Measurements from ENCODE around the gene SUFU. TPM values are rescaled to one million over a fixed set of nuclear protein-coding genes. Genes with fewer than 3 reads are reported as not detected.

The SUFU gene
- total and polyA plus RNA-seq, 4 donors: 1.8 to 3.8 (median 2.9) TPM

GRCh38 chr10:102501201-102502028 is 2.4 kb upstream of the SUFU start:
- H3K27me3 ChIP-seq (ENCODE audit: control insufficient read depth in 4 of 4, insufficient read depth in 4 of 4, low read length in 3 of 4): no peaks in the 10 kb centered on the region
- H3K27ac ChIP-seq (ENCODE audit: low read depth in 1 of 2, low read length in 2 of 2): peak overlapping the region; percentile 19 to 39
- H3K9me3 ChIP-seq (ENCODE audit: control insufficient read depth in 4 of 4, low read length in 3 of 4): no peaks in the 10 kb centered on the region
- H3K9ac ChIP-seq (ENCODE audit: low read depth in 1 of 2, low read length in 2 of 2): peak overlapping the region; percentile 60 to 81
- WGBS: 2% methylated on average over 23 of the region's 23 CpGs
- H3K4me1 ChIP-seq (ENCODE audit: control insufficient read depth in 4 of 4, insufficient read depth in 4 of 4, low read length in 3 of 4): peaks cover 6 to 34% (median 26%) of the 10 kb centered on the region in 4 donors
- no peak for TF ChIP-seq ZBTB33 (IDR thresholded peaks at IDR 0.05)
- peak; percentile 69 for TF ChIP-seq TAF1 (conservative IDR thresholded peaks at IDR 0.05)
- H3K4me3 ChIP-seq (ENCODE audit: low read depth in 1 of 3, low read length in 3 of 3): peak overlapping the region; percentile 73 to 77 (median 75)
- H3K36me3 ChIP-seq (ENCODE audit: control insufficient read depth in 4 of 4, insufficient read depth in 3 of 4, low read depth in 1 of 4, low read length in 3 of 4): no peaks in the 10 kb centered on the region
- no peak for DNase-seq (ENCODE audit: low spot score)

- TF ChIP-seq REST (IDR thresholded peaks at IDR 0.05): peak; percentile 76
- TF ChIP-seq RXRA (IDR thresholded peaks at IDR 0.05): peak in 1 of 2 donors; percentile 21
- TF ChIP-seq HNF4A (conservative IDR thresholded peaks at IDR 0.05): peak in 1 of 2 donors; percentile 11
- TF ChIP-seq FOXA2 (IDR thresholded peaks at IDR 0.05): no peak
- no peak for TF ChIP-seq JUND (IDR thresholded peaks at IDR 0.05)
- peak; percentile 6 for TF ChIP-seq FOXA1 (IDR thresholded peaks at IDR 0.05)
- TF ChIP-seq YY1 (IDR thresholded peaks at IDR 0.05): peak; percentile 99
- TF ChIP-seq, protein P1, sequence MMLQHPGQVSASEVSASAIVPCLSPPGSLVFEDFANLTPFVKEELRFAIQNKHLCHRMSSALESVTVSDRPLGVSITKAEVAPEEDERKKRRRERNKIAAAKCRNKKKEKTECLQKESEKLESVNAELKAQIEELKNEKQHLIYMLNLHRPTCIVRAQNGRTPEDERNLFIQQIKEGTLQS (IDR thresholded peaks at IDR 0.05): no peak
- no peak for TF ChIP-seq HNF4G (IDR thresholded peaks at IDR 0.05)
- no peak for TF ChIP-seq NR2F2 (IDR thresholded peaks at IDR 0.05)
- TF ChIP-seq, protein P2, sequence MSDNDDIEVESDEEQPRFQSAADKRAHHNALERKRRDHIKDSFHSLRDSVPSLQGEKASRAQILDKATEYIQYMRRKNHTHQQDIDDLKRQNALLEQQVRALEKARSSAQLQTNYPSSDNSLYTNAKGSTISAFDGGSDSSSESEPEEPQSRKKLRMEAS (IDR thresholded peaks at IDR 0.05): peak; percentile 25
- peak; percentile 91 for TF ChIP-seq ZBTB33 (IDR thresholded peaks at IDR 0.05)
- TF ChIP-seq SP1 (IDR thresholded peaks at IDR 0.05): peak; percentile 98
- TF ChIP-seq, protein P3, sequence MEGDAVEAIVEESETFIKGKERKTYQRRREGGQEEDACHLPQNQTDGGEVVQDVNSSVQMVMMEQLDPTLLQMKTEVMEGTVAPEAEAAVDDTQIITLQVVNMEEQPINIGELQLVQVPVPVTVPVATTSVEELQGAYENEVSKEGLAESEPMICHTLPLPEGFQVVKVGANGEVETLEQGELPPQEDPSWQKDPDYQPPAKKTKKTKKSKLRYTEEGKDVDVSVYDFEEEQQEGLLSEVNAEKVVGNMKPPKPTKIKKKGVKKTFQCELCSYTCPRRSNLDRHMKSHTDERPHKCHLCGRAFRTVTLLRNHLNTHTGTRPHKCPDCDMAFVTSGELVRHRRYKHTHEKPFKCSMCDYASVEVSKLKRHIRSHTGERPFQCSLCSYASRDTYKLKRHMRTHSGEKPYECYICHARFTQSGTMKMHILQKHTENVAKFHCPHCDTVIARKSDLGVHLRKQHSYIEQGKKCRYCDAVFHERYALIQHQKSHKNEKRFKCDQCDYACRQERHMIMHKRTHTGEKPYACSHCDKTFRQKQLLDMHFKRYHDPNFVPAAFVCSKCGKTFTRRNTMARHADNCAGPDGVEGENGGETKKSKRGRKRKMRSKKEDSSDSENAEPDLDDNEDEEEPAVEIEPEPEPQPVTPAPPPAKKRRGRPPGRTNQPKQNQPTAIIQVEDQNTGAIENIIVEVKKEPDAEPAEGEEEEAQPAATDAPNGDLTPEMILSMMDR (IDR thresholded peaks at IDR 0.05; ENCODE audit: low read depth, low read length, missing input control): no peak
- peak; percentile 35 to 60 for TF ChIP-seq RAD21 (IDR thresholded peaks at IDR 0.05)
- peak; percentile 76 to 90 for TF ChIP-seq GABPA (IDR thresholded peaks at IDR 0.05 in 1 of 2, conservative IDR thresholded peaks at IDR 0.05 in 1 of 2)
- no peak for TF ChIP-seq TAF1 (conservative IDR thresholded peaks at IDR 0.05)
- TF ChIP-seq EGR1 (IDR thresholded peaks at IDR 0.05; ENCODE audit: low read depth in 2 of 2): no peak
- H3K4me3 ChIP-seq (ENCODE audit: low read depth in 1 of 3, low read length in 3 of 3): peak overlapping the region; percentile 73 to 97 (median 85)
- H3K27ac ChIP-seq (ENCODE audit: low read depth in 1 of 2, low read length in 2 of 2): peak overlapping the region; percentile 79 to 88
- H3K27me3 ChIP-seq (ENCODE audit: control insufficient read depth in 4 of 4, insufficient read depth in 4 of 4, low read length in 3 of 4): no peaks in the 10 kb centered on the region
- no peaks in the 10 kb centered on the region for H3K36me3 ChIP-seq (ENCODE audit: control insufficient read depth in 4 of 4, insufficient read depth in 3 of 4, low read depth in 1 of 4, low read length in 3 of 4)
- no peaks in the 10 kb centered on the region for H3K9me3 ChIP-seq (ENCODE audit: control insufficient read depth in 4 of 4, low read length in 3 of 4)
- H3K4me1 ChIP-seq (ENCODE audit: control insufficient read depth in 4 of 4, insufficient read depth in 4 of 4, low read length in 3 of 4): peaks cover 6 to 34% (median 26%) of the 10 kb centered on the region in 4 donors
- under 1% methylated on average over 19 of the region's 19 CpGs for WGBS
- DNase-seq (ENCODE audit: low spot score): peak; percentile 99
- peak overlapping the region; percentile 81 to 89 for H3K9ac ChIP-seq (ENCODE audit: low read depth in 1 of 2, low read length in 2 of 2)
Observed at GRCh38 chr10:102502029-102502336, 1.8 kb upstream of the SUFU start.
